Measurements from ENCODE around the gene INVS.

DNA sequence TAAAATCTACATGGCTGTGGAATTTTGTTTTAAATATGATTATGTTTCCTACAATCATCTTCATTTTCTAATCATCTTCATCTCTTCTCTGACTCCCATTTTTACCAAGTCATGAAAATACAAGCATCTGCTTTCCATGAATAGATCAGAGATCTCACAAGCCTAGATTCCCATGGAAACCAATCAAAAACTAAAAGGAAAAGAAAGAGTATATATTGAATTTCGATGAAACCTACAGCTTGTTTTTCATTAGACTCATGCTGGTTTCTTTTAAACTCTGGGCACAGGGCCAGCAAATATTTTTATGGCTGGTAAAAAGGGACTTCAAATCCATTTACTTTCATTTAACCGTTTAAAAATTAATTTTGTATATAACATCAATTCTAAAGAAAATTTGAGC, 51.2 kb downstream of the INVS start:
- TF ChIP-seq, protein P1, sequence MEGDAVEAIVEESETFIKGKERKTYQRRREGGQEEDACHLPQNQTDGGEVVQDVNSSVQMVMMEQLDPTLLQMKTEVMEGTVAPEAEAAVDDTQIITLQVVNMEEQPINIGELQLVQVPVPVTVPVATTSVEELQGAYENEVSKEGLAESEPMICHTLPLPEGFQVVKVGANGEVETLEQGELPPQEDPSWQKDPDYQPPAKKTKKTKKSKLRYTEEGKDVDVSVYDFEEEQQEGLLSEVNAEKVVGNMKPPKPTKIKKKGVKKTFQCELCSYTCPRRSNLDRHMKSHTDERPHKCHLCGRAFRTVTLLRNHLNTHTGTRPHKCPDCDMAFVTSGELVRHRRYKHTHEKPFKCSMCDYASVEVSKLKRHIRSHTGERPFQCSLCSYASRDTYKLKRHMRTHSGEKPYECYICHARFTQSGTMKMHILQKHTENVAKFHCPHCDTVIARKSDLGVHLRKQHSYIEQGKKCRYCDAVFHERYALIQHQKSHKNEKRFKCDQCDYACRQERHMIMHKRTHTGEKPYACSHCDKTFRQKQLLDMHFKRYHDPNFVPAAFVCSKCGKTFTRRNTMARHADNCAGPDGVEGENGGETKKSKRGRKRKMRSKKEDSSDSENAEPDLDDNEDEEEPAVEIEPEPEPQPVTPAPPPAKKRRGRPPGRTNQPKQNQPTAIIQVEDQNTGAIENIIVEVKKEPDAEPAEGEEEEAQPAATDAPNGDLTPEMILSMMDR (IDR thresholded peaks at IDR 0.05; ENCODE audit: low read length), result no peak
- no peak for TF ChIP-seq EZH2phosphoT487 (IDR thresholded peaks at IDR 0.05; ENCODE audit: low read length)
- no peak for TF ChIP-seq EZH2 (optimal IDR thresholded peaks at IDR 0.05; ENCODE audit: low read depth, low read length)
